Osteoblast (primary cell): Measurements from ENCODE around the gene WBP1L. TPM values are rescaled to one million over a fixed set of nuclear protein-coding genes. Genes with fewer than 3 reads are reported as not detected.

Experiments
- DNase-seq: peaks from one replicate; pipeline ENCODE4 v3.0.0; 2011; ENCODE audit warnings: low spot score, mixed read lengths; ENCODE audit not compliant: insufficient read length; ENCODE audit errors: missing footprints
- H2AFZ ChIP-seq: 2 replicates; pipeline ENCODE4 v1.6.0; 2011; ENCODE audit warnings: mild to moderate bottlenecking, low read length
- H3K27ac ChIP-seq: 2 replicates; pipeline ENCODE4 v1.5.1; 2011; ENCODE audit warnings: mild to moderate bottlenecking, low read depth, low read length, moderate library complexity
- H3K27me3 ChIP-seq: 2 replicates; pipeline ENCODE4 v1.6.0; 2012; ENCODE audit warnings: mild to moderate bottlenecking, control low read depth, inconsistent platforms, low read length, moderate library complexity; ENCODE audit not compliant: insufficient read depth
- H3K36me3 ChIP-seq: 2 replicates; pipeline ENCODE4 v1.5.1; 2011; ENCODE audit warnings: mild to moderate bottlenecking, low read length, control low read depth, moderate library complexity; ENCODE audit not compliant: insufficient read depth
- H3K4me1 ChIP-seq: 2 replicates; pipeline ENCODE4 v1.5.1; 2011; ENCODE audit warnings: mild to moderate bottlenecking, low read length, control low read depth, moderate library complexity; ENCODE audit not compliant: insufficient read depth
- H3K4me2 ChIP-seq: 2 replicates; pipeline ENCODE4 v1.6.0; 2011; ENCODE audit warnings: mild to moderate bottlenecking, low read length; ENCODE audit not compliant: insufficient read depth
- H3K4me3 ChIP-seq: fragments of 200-600 bp; sonication (generic); 3 replicates; pipeline ENCODE4 v1.5.1; 2012; ENCODE audit warnings: mild to moderate bottlenecking, low read length, inconsistent platforms; ENCODE audit not compliant: insufficient read depth
- H3K79me2 ChIP-seq: 2 replicates; pipeline ENCODE4 v1.6.0; 2012; ENCODE audit warnings: mild to moderate bottlenecking, low read length, control low read depth, inconsistent platforms; ENCODE audit not compliant: insufficient read depth
- H3K9me3 ChIP-seq: 2 replicates; pipeline ENCODE4 v1.5.1; 2011; ENCODE audit warnings: low read depth, low read length, control low read depth
- H4K20me1 ChIP-seq: 2 replicates; pipeline ENCODE4 v1.6.0; 2012; ENCODE audit warnings: mild to moderate bottlenecking, low read length, control low read depth; ENCODE audit not compliant: insufficient read depth
- CTCF ChIP-seq: IDR thresholded peaks from 2 replicates; pipeline ENCODE4 v1.5.1; 2011; ENCODE audit warnings: mild to moderate bottlenecking, low read depth, low read length, moderate library complexity; ENCODE audit errors: extremely low read depth
- total RNA-seq: library from RNA; depleted of rRNA; stranded (reverse); fragments of >200 nt; gene quantifications from 2 replicates; pipeline ENCODE4 v1.2.3, GENCODE V29; 2012

WBP1L gene
- total RNA-seq, 1 donor = 76.4 TPM

GRCh38 chr10:102777711-102778453, 34.1 kb downstream of the WBP1L start:
- H3K27ac ChIP-seq = peak overlapping the region; percentile 99
- peaks cover 26% of the 10 kb centered on the region for H4K20me1 ChIP-seq
- no peak overlapping the region for H2AFZ ChIP-seq
- DNase-seq = no peak
- H3K4me3 ChIP-seq = no peak overlapping the region
- H3K79me2 ChIP-seq = peaks cover 79% of the 10 kb centered on the region
- H3K36me3 ChIP-seq = no peaks in the 10 kb centered on the region
- H3K9me3 ChIP-seq = no peaks in the 10 kb centered on the region
- peaks cover 99% of the 10 kb centered on the region for H3K4me1 ChIP-seq
- peak overlapping the region; percentile 98 for H3K4me2 ChIP-seq
- TF ChIP-seq CTCF = no peak
- no peaks in the 10 kb centered on the region for H3K27me3 ChIP-seq

- no peak for TF ChIP-seq CTCF
- Histone ChIP-seq H3K27ac (no peak overlapping the region), H3K4me2 (no peak overlapping the region), H3K4me1 (peaks cover 99% of the 10 kb centered on the region), H3K79me2 (peaks cover 76% of the 10 kb centered on the region), H3K9me3 (no peaks in the 10 kb centered on the region), H4K20me1 (peaks cover 28% of the 10 kb centered on the region), H2AFZ (no peak overlapping the region), H3K27me3 (no peaks in the 10 kb centered on the region), H3K4me3 (no peak overlapping the region), H3K36me3 (no peaks in the 10 kb centered on the region)
- DNase-seq = no peak
Observed at GRCh38 chr10:102778781-102779180, 35.0 kb downstream of the WBP1L start.

GRCh38 chr10:102779680-102780526, 36.2 kb downstream of the WBP1L start:
- Histone ChIP-seq H4K20me1 (peaks cover 28% of the 10 kb centered on the region), H3K27ac (peak overlapping the region; percentile 76), H3K9me3 (no peaks in the 10 kb centered on the region), H3K27me3 (no peaks in the 10 kb centered on the region), H3K4me3 (no peak overlapping the region), H3K36me3 (no peaks in the 10 kb centered on the region), H3K79me2 (peaks cover 69% of the 10 kb centered on the region), H3K4me1 (peaks cover 91% of the 10 kb centered on the region), H2AFZ (no peak overlapping the region), H3K4me2 (peak overlapping the region; percentile 55)
- TF ChIP-seq CTCF = no peak
- no peak for DNase-seq

- no peak for TF ChIP-seq CTCF
- peaks cover 67% of the 10 kb centered on the region for H3K79me2 ChIP-seq
- H3K4me1 ChIP-seq = peaks cover 86% of the 10 kb centered on the region
- no peak overlapping the region for H3K4me3 ChIP-seq
- H2AFZ ChIP-seq = no peak overlapping the region
- no peak overlapping the region for H3K4me2 ChIP-seq
- no peak for DNase-seq
- H3K36me3 ChIP-seq = no peaks in the 10 kb centered on the region
- H3K27me3 ChIP-seq = no peaks in the 10 kb centered on the region
- H3K9me3 ChIP-seq = no peaks in the 10 kb centered on the region
- no peak overlapping the region for H3K27ac ChIP-seq
- peaks cover 30% of the 10 kb centered on the region for H4K20me1 ChIP-seq
Observed at GRCh38 chr10:102780527-102780808, 36.7 kb downstream of the WBP1L start.
